GM18511 (cell line): ENCODE results near the gene SLITRK1.

Source experiments
- ATAC-seq: cut with Tn5 transposase; IDR thresholded peaks from one replicate; pipeline ENCODE4 v1.9.1; 2021; ENCODE audit warnings: mild to moderate bottlenecking, moderate library complexity; ENCODE audit not compliant: unreplicated experiment

SLITRK1 gene, protein sequence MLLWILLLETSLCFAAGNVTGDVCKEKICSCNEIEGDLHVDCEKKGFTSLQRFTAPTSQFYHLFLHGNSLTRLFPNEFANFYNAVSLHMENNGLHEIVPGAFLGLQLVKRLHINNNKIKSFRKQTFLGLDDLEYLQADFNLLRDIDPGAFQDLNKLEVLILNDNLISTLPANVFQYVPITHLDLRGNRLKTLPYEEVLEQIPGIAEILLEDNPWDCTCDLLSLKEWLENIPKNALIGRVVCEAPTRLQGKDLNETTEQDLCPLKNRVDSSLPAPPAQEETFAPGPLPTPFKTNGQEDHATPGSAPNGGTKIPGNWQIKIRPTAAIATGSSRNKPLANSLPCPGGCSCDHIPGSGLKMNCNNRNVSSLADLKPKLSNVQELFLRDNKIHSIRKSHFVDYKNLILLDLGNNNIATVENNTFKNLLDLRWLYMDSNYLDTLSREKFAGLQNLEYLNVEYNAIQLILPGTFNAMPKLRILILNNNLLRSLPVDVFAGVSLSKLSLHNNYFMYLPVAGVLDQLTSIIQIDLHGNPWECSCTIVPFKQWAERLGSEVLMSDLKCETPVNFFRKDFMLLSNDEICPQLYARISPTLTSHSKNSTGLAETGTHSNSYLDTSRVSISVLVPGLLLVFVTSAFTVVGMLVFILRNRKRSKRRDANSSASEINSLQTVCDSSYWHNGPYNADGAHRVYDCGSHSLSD

DNA sequence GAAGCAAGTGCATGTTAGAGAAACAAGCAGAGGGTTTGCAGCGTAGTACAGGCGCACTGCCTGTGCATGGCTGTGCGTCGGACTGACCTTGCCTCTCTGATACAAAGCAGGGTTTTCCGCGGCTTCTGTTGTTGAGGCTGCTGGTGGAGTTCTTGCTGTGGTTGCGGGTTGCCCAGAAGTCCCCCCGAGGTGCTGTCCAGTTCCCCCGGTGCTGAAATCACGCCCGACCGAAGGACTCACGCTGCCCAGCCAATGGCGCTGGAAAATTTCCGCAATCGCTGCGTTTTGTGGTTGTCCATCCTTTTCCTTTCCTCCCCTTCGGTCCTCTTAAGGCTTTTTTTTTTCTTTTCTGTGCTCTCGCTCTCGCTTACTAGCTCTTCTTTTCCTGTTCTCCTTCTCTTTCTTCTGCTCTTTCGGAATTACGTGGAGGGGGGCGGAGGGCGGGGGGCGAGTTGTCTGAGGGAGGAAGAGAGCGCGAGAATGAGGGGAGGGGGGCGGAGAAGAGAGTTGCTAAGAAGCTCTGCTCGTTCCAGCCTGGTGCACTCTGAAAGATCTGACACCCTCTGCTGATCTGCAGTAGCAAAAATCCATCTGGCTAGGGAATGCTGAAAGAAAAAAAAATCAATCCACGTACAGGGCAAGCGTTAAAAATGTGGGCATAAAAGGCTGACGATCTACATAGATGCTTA lies at the start of gene SLITRK1:
Gene SLITRK1 (minus strand): TSS at position 558 of the 689 bp plus-strand sequence. CDS start 967 bp downstream, outside the sequence.
- no peak for ATAC-seq

DNA sequence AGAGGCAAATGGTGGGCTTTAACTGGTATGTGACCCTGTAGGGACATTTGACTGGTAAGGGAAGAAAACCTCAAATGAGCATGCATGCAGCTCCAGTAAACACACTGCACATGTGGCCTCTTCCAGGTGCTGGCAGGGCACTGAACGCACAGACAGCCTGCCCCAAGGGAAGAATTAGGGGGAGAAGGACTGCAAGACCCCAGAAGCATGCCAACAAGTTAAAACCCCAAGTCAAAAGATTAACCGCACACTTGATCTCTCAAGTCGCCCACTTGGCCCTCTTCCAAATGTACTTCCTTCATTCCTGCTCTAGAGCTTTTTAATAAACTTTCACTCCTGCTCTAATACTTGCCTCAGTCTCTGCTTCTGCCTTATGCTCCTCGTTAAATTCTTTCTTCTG lies 46.9 kb upstream of the SLITRK1 start:
- no peak for ATAC-seq

GRCh38 chr13:83919775-83920174 lies 37.5 kb upstream of the SLITRK1 start:
- ATAC-seq = no peak

GRCh38 chr13:83914368-83914767 lies 32.1 kb upstream of the SLITRK1 start:
- ATAC-seq = no peak

GRCh38 chr13:83907196-83907989 lies 25.1 kb upstream of the SLITRK1 start:
- ATAC-seq = no peak

DNA sequence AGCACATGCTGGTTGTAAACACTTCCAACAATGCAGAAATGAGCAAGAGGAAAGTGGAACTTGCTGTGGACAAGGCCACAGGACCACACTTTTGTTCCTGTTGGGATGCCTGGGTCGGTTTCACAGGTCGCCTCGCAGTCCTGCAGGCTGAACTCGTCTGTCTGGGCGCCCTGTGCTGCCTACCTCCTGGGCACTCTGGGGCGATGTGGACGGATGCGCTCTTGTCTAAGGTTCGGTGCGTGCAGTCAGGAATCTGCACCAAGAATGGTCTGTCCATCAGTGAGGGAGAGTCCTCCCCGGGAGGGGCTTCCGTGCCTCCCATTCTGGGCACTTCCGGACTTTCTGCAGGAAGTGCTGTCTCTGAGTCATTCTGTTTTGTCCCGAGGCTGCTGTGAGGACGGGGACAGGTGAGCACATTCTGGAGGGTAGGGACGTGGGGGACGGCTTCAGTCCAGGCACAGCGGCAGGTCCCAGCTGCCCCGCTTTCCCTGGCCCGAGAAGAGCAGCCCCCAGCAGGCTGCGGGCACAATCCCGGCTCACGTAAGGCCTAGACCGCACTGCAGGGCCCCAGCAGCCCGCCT lies 24.1 kb upstream of the SLITRK1 start:
- no peak for ATAC-seq

- ATAC-seq = no peak
These were observed 23.4 kb upstream of the SLITRK1 start for GRCh38 chr13:83905641-83906040.

- no peak for ATAC-seq
These were observed 13.8 kb upstream of the SLITRK1 start for GRCh38 chr13:83895994-83896580.

GRCh38 chr13:83890358-83890757 lies 8.1 kb upstream of the SLITRK1 start:
- ATAC-seq = no peak

DNA sequence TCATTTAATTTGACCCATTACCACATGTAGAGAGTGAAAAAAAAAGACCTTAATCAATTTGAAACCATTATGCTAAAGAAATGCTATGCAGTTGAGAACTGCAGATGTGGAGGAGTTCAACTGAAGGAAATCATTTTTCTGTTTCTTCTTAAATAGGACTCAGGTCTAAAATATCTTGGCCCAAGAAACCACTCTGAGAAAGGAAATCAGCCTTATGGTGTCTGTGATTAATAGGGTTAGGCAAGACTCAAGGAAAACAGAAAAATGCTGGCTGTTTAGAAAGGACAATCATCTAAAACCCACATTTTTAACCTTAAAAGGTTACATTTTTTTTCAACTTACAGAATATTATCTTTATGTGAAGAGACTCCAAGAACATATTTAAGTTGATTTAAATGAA lies 1.9 kb upstream of the SLITRK1 start:
- no peak for ATAC-seq

DNA sequence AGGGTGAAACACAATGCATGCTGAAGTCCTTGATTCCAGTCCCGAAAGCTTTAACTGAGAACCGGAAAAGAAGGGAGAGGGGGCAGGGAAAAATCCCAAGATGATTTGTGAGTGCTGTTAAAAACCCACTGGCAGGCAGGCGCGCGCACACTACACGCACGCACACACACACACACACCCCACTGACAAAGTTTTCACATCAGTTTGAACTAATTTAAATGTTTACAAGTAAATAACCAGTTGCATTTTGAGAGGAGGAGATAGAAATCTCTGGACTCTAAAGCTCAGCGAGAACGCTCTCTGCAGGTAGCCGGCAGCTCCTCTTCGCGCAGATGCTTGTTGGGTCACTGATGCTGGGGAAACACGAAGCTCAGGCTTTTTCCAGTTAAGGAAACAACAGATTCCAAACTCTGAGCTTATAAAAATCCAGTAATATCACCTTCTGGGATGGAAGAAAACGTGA lies 818 bp upstream of the SLITRK1 start:
- ATAC-seq = no peak

GRCh38 chr13:83882606-83882959 lies 309 bp upstream of the SLITRK1 start:
- no peak for ATAC-seq

DNA sequence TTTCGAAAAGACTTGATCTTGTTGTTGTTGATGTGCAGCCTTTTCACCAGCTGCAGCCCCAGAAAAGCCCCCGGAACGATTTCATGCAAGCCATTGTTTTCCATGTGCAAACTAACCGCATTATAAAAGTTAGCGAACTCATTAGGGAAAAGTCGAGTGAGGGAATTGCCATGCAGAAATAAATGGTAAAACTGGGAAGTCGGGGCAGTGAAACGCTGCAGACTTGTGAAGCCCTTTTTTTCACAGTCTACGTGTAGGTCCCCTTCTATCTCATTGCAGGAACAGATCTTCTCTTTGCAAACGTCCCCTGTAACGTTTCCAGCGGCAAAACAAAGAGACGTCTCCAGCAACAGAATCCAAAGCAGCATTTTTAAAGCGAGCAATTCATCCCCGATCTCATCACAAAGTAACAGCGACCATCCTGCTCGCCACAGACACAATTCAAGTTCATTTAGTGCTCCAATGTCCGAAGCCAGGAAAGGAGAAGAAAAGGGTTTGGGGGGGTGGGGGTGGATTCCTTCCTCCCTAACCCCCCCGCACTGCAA lies 1.1 kb downstream of the SLITRK1 start:
- ATAC-seq = no peak

DNA sequence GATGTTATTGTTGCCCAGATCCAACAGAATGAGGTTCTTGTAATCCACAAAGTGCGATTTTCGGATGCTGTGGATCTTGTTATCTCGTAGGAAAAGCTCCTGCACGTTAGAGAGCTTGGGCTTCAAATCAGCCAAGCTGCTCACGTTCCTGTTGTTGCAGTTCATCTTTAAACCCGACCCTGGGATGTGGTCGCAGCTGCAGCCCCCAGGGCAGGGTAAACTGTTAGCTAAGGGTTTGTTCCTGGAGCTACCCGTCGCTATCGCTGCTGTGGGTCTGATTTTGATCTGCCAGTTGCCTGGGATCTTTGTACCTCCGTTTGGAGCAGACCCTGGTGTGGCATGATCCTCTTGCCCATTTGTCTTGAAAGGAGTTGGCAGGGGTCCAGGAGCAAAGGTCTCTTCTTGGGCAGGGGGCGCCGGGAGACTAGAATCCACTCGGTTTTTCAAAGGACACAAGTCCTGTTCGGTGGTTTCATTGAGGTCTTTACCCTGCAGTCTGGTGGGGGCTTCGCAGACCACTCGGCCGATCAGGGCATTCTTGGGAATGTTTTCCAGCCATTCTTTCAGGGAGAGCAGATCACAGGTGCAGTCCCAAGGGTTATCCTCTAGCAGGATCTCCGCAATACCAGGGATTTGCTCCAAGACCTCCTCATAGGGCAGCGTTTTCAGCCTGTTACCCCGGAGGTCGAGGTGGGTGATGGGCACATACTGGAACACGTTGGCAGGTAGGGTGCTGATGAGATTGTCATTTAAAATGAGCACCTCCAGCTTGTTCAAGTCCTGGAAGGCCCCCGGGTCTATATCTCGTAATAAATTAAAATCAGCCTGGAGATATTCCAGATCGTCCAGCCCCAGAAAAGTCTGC lies 1.8 kb downstream of the SLITRK1 start:
- no peak for ATAC-seq

GRCh38 chr13:83879431-83880171 lies 2.7 kb downstream of the SLITRK1 start:
- ATAC-seq = no peak

- ATAC-seq = no peak
These were observed 3.4 kb downstream of the SLITRK1 start for GRCh38 chr13:83878691-83879430.

GRCh38 chr13:83877651-83878355 lies 4.5 kb downstream of the SLITRK1 start:
- no peak for ATAC-seq
